Transverse colon (tissue), 4 donors: ENCODE measurements around the gene DNER.

Experiments
- EP300 ChIP-seq: sonication (generic); formaldehyde crosslinking; IDR thresholded peaks from one replicate; pipeline ENCODE4 v1.6.1; 2017; ENCODE audit warnings: antibody characterized with exemption, low read depth
- POLR2A ChIP-seq: fragments of 450-650 bp; IDR thresholded peaks from one replicate; pipeline ENCODE4 v1.6.1; 2016; ENCODE audit warnings: antibody characterized with exemption, mild to moderate bottlenecking, moderate library complexity
- POLR2AphosphoS5 ChIP-seq, 3 donors: sonication (generic); formaldehyde crosslinking; IDR thresholded peaks; one replicate each; pipeline ENCODE4 v1.6.1; 2016; ENCODE audit warnings: antibody characterized with exemption in 3 of 3
- TF ChIP-seq, protein P1 (sequence below), 5 experiments: fragments of 200-600 bp in 3 of 5; fragments of 450-650 bp in 2 of 5; sonication (generic) in 3 of 5; IDR thresholded peaks; 1 replicate in 2 of 5; 2 replicates in 3 of 5; pipeline ENCODE4 v1.5.1; 2016 to 2017; ENCODE audit warnings: antibody characterized with exemption in 5 of 5, inconsistent platforms in 3 of 5, mild to moderate bottlenecking in 2 of 5, moderate library complexity in 1 of 5

GRCh38 chr2:229616433-229616832 is 97.9 kb downstream of the DNER start:
- TF ChIP-seq, protein P1, sequence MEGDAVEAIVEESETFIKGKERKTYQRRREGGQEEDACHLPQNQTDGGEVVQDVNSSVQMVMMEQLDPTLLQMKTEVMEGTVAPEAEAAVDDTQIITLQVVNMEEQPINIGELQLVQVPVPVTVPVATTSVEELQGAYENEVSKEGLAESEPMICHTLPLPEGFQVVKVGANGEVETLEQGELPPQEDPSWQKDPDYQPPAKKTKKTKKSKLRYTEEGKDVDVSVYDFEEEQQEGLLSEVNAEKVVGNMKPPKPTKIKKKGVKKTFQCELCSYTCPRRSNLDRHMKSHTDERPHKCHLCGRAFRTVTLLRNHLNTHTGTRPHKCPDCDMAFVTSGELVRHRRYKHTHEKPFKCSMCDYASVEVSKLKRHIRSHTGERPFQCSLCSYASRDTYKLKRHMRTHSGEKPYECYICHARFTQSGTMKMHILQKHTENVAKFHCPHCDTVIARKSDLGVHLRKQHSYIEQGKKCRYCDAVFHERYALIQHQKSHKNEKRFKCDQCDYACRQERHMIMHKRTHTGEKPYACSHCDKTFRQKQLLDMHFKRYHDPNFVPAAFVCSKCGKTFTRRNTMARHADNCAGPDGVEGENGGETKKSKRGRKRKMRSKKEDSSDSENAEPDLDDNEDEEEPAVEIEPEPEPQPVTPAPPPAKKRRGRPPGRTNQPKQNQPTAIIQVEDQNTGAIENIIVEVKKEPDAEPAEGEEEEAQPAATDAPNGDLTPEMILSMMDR (IDR thresholded peaks at IDR 0.05) = no peak
- TF ChIP-seq EP300 (no peak), POLR2AphosphoS5 (IDR thresholded peaks at IDR 0.05) (no peak), POLR2A (no peak)
